GM12864 (cell line): ENCODE results near the gene KRT38.
"Not testable (repeated sequence)": the region's sequence is repeated elsewhere in the genome, so short reads cannot be mapped to it uniquely, and the experiment has no call there.

ENCODE experiments used
- DNase-seq: peaks from one replicate; pipeline ENCODE4 v3.0.0-alpha.2; 2011; ENCODE audit warnings: low read depth
- H3K4me3 ChIP-seq: 2 replicates; pipeline ENCODE4 v1.5.1; 2011; ENCODE audit warnings: mild to moderate bottlenecking, low read depth, low read length, control low read depth
- TF ChIP-seq, protein P1 (sequence below): IDR thresholded peaks from 2 replicates; pipeline ENCODE4 v1.5.1; 2011; ENCODE audit warnings: low read depth, mild to moderate bottlenecking, moderate library complexity, low read length, control low read depth, inconsistent platforms; ENCODE audit errors: missing control alignments

KRT38 gene

DNA sequence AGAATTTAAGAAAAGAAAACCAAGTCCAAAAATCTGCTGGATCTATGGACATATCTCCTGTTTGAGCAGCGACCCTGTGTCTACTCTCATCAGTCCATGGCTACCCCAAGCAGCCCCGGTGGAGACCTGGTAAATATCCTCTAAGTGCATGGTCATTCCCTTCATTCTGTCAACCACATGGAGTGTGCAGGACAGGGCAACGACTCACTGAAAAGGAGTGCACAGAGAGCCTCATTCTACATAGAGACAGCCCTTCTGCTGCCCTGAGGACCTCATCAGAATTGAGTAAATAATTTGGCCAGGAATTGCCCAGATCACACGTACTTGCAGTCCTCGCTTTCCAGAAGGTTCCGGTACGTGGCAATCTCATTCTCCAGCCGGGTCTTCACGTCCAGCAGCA is 3.0 kb downstream of the KRT38 start:
- H3K4me3 ChIP-seq, result no peak overlapping the region
- TF ChIP-seq, protein P1, sequence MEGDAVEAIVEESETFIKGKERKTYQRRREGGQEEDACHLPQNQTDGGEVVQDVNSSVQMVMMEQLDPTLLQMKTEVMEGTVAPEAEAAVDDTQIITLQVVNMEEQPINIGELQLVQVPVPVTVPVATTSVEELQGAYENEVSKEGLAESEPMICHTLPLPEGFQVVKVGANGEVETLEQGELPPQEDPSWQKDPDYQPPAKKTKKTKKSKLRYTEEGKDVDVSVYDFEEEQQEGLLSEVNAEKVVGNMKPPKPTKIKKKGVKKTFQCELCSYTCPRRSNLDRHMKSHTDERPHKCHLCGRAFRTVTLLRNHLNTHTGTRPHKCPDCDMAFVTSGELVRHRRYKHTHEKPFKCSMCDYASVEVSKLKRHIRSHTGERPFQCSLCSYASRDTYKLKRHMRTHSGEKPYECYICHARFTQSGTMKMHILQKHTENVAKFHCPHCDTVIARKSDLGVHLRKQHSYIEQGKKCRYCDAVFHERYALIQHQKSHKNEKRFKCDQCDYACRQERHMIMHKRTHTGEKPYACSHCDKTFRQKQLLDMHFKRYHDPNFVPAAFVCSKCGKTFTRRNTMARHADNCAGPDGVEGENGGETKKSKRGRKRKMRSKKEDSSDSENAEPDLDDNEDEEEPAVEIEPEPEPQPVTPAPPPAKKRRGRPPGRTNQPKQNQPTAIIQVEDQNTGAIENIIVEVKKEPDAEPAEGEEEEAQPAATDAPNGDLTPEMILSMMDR, result no peak
- DNase-seq, result no peak

DNA sequence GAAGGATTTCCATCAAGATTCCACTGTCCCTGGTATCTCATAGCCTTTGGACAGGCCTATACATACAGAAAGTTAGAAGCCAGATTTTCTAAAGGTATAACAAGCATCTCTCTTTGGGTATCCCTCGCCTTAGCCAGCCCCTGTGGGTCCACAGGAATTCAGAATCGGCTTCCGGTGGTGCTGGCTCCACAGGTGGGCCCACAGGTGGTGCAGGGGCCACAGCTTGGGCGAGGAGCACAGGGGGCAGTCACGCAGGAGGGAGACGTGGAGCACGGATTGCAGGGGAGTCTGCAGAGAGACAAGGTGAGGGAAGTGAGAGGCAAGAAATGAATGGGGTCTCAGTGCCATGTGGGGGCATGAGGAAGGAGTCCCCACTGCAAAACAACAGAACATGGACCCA is 3.5 kb downstream of the KRT38 start:
- no peak overlapping the region for H3K4me3 ChIP-seq
- TF ChIP-seq, protein P1, result no peak
- DNase-seq, result no peak

DNA sequence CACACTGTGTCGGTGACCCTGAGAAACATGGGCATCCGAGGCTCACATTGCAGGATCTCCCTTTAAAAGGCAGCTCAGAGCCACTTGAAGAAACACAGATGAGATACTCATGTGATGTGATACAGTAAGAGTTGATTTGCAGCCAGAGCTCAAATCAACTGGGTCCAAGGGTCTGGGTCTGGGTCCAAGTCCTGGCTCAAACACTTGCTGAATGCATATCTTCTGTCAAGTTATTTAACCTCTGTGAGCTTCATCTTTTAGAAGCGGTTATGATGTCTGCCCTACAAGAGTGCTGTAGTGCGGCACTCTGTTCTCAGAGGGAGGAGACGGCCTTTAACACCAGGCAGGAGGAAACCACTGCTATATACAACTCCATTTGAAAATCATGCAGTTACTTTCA is 6.4 kb downstream of the KRT38 start:
- TF ChIP-seq, protein P1, result no peak
- no peak for DNase-seq
- no peak overlapping the region for H3K4me3 ChIP-seq

DNA sequence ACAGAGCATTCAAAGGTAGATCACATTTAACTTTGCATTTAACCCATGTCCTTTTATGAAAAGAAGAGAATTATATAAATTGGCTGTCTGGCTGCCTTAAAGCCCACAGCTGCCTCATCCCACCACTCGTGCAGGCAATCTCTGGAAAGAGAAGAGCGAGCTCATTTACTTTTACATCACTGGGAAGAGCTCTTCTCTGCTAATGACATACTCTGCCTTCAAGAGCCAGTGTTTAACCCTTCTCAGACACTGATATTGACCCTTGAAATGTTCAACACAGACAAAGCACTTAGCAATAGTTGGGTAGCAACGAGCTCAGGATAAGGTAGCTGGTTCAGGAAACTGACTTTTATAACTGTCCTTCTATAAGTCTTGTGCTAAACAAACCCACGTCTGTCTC is 6.8 kb downstream of the KRT38 start:
- H3K4me3 ChIP-seq, result no peak overlapping the region
- no peak for DNase-seq
- TF ChIP-seq, protein P1, result no peak

DNA sequence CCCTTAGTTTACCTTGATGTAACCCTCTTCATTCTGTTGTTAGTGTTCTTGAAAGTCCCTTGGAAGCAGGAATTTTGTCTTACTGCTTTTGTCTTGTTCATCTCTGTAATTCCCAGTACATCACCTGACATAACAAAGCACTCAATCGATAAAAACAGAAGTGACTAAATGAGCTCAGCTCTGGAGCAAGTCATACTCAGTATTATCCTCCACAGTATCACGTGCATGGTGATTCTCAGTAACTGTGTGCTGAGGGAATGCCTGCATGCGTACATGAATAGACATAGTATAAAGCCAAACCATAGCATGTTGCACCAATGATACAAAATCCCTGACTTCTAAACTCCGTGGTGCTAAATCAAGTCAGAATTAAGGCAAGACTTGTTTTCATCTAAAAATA is 7.2 kb downstream of the KRT38 start:
- TF ChIP-seq, protein P1, result no peak
- no peak overlapping the region for H3K4me3 ChIP-seq
- no peak for DNase-seq

DNA sequence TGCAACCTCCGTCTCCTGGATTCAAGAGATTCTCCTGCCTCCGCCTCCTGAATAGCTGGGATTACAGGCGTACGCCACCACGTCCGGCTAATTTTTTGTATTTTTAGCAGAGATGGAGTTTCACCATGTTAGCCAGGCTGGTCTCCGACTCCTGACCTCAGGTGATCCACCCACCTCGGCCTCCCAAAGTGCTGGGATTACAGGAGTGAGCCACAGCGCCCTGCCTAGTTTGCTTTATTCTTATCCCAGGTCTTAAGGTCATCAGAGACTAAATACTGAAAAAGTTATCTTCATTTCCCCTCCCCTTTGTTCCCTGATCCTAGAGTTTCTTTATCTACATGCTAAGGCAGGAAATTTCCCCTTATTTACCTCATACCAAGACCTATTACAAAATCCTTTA is 10.4 kb downstream of the KRT38 start:
- H3K4me3 ChIP-seq, DNase-seq: not testable (repeated sequence)

DNA sequence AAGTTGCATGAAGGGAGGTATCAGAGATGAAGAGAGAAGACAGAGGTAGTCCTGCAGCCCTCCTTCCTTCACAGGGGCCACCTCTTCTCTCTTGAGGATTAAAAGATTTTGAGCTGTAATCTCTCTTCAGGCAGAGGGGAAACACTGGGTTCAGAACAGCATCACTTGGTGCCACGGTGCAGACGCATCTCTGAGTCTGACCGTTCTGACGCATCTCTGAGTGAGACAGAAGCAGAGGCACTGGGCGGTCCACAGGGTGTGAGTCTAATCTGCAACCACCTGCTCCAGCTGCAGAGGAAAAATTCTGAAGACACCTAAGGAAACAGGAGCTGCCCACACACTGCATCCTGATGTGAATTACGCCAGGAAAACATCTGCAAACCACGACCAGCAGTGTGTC is 11.1 kb downstream of the KRT38 start:
- TF ChIP-seq, protein P1, result no peak
- no peak for DNase-seq
- no peak overlapping the region for H3K4me3 ChIP-seq
